SK-N-SH (cell line): ENCODE data around the gene ANAPC16. TPM values are rescaled to one million over a fixed set of nuclear protein-coding genes. Genes with fewer than 3 reads are reported as not detected.

ENCODE experiments used
- CTCF ChIA-PET: fragments of 300-600, 350-600 bp; formaldehyde crosslinking; extraction: SDS; loops from one replicate; lab custom pipeline; 2021; lab: Yijun Ruan, JAX
- POLR2A ChIA-PET: fragments of 350-600 bp; sonication (Branson Sonifier 250); formaldehyde crosslinking; extraction: SDS; loops from one replicate; lab custom pipeline; 2020; ENCODE audit warnings: antibody characterized with exemption, inconsistent platforms; lab: Yijun Ruan, JAX
- DNase-seq: peaks from one replicate; pipeline ENCODE4 v3.0.0; 2012
- H2AFZ ChIP-seq: fragments of 200-600 bp; sonication (generic); 2 replicates; pipeline ENCODE4 v1.8.1; 2016; ENCODE audit warnings: antibody characterized with exemption, mild to moderate bottlenecking, low read depth
- H3F3A ChIP-seq: fragments of 200-600 bp; sonication (generic); replicated peaks from 2 replicates; pipeline ENCODE3; 2016; ENCODE audit warnings: antibody characterized with exemption, mild to moderate bottlenecking; ENCODE audit not compliant: insufficient read depth
- H3K27ac ChIP-seq, 2 experiments: fragments of 200-500 bp in 1 of 2; fragments of 200-600 bp in 1 of 2; sonication (Bioruptor generic) in 1 of 2; sonication (generic), shearing (Covaris generic) in 1 of 2; 2 replicates each; pipeline versions ENCODE4 v1.5.1 to v1.6.1; 2014 to 2016; ENCODE audit warnings: low read depth in 2 of 2, inconsistent platforms in 1 of 2, low read length in 1 of 2, mild to moderate bottlenecking in 1 of 2, mixed read lengths in 1 of 2
- H3K27me3 ChIP-seq: fragments of 200-600 bp; sonication (generic), shearing (Covaris generic); 2 replicates; pipeline ENCODE4 v1.6.1; 2016; ENCODE audit warnings: mixed run types; ENCODE audit not compliant: insufficient read depth
- H3K36me3 ChIP-seq, 2 experiments: fragments of 200-500 bp in 1 of 2; fragments of 200-600 bp in 1 of 2; sonication (Bioruptor generic) in 1 of 2; sonication (generic) in 1 of 2; replicated peaks in 1 of 2; 2 replicates each; pipeline versions ENCODE3 to v1.5.1; 2014 to 2016; ENCODE audit warnings: low read length in 1 of 2, mild to moderate bottlenecking in 1 of 2; ENCODE audit not compliant: insufficient read depth in 2 of 2, control insufficient read depth in 1 of 2
- H3K4me1 ChIP-seq, 2 experiments: fragments of 200-500 bp in 1 of 2; fragments of 200-600 bp in 1 of 2; sonication (Bioruptor generic) in 1 of 2; sonication (generic), shearing (Covaris generic) in 1 of 2; 2 replicates each; pipeline versions ENCODE4 v1.5.1 to v1.6.1; 2014 to 2016; ENCODE audit warnings: low read depth in 1 of 2, low read length in 1 of 2, mixed run types in 1 of 2; ENCODE audit not compliant: insufficient read depth in 2 of 2, control insufficient read depth in 1 of 2
- H3K4me2 ChIP-seq: fragments of 200-600 bp; sonication (generic), shearing (Covaris generic); 2 replicates; pipeline ENCODE4 v1.6.1; 2017; ENCODE audit warnings: mixed run types
- H3K4me3 ChIP-seq, 2 experiments: fragments of 200-500 bp in 1 of 2; fragments of 200-600 bp in 1 of 2; sonication (Bioruptor generic) in 1 of 2; sonication (generic), shearing (Covaris generic) in 1 of 2; 2 replicates each; pipeline versions ENCODE4 v1.5.1 to v1.8.1; 2014 to 2016; ENCODE audit warnings: low read depth in 2 of 2, inconsistent platforms in 1 of 2, low read length in 1 of 2, mild to moderate bottlenecking in 1 of 2, mixed read lengths in 1 of 2, moderate library complexity in 1 of 2
- H3K79me2 ChIP-seq: fragments of 200-600 bp; sonication (generic); 2 replicates; pipeline ENCODE4 v1.8.1; 2017; ENCODE audit warnings: mild to moderate bottlenecking; ENCODE audit not compliant: insufficient read depth
- H3K9ac ChIP-seq: fragments of 200-600 bp; sonication (generic); 2 replicates; pipeline ENCODE4 v1.6.1; 2017; ENCODE audit warnings: mixed run types
- H3K9me2 ChIP-seq: fragments of 200-600 bp; sonication (generic); 2 replicates; pipeline ENCODE4 v1.6.1; 2017; ENCODE audit warnings: mixed run types
- H3K9me3 ChIP-seq: fragments of 200-600 bp; sonication (generic); 2 replicates; pipeline ENCODE4 v1.6.1; 2017; ENCODE audit warnings: mixed run types, mild to moderate bottlenecking, moderate library complexity
- H4K20me1 ChIP-seq: fragments of 200-600 bp; sonication (generic); 2 replicates; pipeline ENCODE4 v1.6.1; 2017; ENCODE audit warnings: mild to moderate bottlenecking, mixed run types; ENCODE audit not compliant: insufficient read depth
- CTCF ChIP-seq: fragments of 200-600 bp; sonication (generic); IDR thresholded peaks from 2 replicates; pipeline ENCODE4 v1.6.1; 2017; ENCODE audit warnings: antibody characterized with exemption, mild to moderate bottlenecking, moderate library complexity
- NFIC ChIP-seq: IDR thresholded peaks from 2 replicates; pipeline ENCODE4 v1.4.0; 2012; ENCODE audit warnings: borderline replicate concordance
- RAD21 ChIP-seq: IDR thresholded peaks from 2 replicates; pipeline ENCODE4 v1.6.1; 2012; ENCODE audit warnings: mild to moderate bottlenecking, low read length
- TAF1 ChIP-seq: IDR thresholded peaks from 2 replicates; pipeline ENCODE4 v1.6.1; 2012; ENCODE audit warnings: low read depth, mild to moderate bottlenecking, low read length, moderate library complexity, borderline replicate concordance
- WGBS: methylation state at CpG from one replicate; pipeline ENCODE4 v1.1.6; 2017; ENCODE audit warnings: low lambda C conversion rate; 5-methylcytosine and 5-hydroxymethylcytosine counted together
- polyA plus RNA-seq, 3 experiments: library from polyadenylated mRNA; depleted of rRNA; stranded (reverse); fragments of >200 nt; gene quantifications; 2 replicates each; pipeline ENCODE4 v1.2.3, GENCODE V29; 2012
- TF ChIP-seq, protein P1 (sequence below): IDR thresholded peaks from 2 replicates; pipeline ENCODE4 v1.4.0; 2012; ENCODE audit warnings: low read depth, borderline replicate concordance
- TF ChIP-seq, protein P2 (sequence below): fragments of 150-350 bp; IDR thresholded peaks from 2 replicates; pipeline ENCODE4 v1.6.1; 2017; ENCODE audit warnings: antibody characterized with exemption, low read length, low read depth, borderline replicate concordance

Gene ANAPC16
- polyA plus RNA-seq, 1 of the 3 experiments (the other 2 are of a cell fraction) = 45.2 TPM

GRCh38 chr10:72264536-72264935 is 48.7 kb downstream of the ANAPC16 start:
- Histone ChIP-seq H3F3A (no peaks in the 10 kb centered on the region), H2AFZ (no peak overlapping the region), H3K9ac (no peak overlapping the region), H3K4me3 (no peak overlapping the region), H3K27ac (no peak overlapping the region), H3K9me3 (no peaks in the 10 kb centered on the region), H3K36me3 (no peaks in the 10 kb centered on the region), H3K79me2 (no peaks in the 10 kb centered on the region), H3K4me2 (no peak overlapping the region), H3K4me1 (peaks cover 15 to 27% of the 10 kb centered on the region in 2 experiments), H3K9me2 (no peaks in the 10 kb centered on the region), H4K20me1 (no peaks in the 10 kb centered on the region)
- CTCF ChIA-PET = interaction anchor here (0.6 to 8.2 kb wide), 4 partner anchors 10 to 64 kb away, joined by 3 to 70 read pairs (median 4); partner anchors contain the start of gene DDIT4
- no peak for DNase-seq
- WGBS = 85% methylated on average over 1 of the region's 1 CpG
- TF ChIP-seq NFIC = no peak
- no peak for TF ChIP-seq RAD21
- TF ChIP-seq TAF1 = no peak
- TF ChIP-seq, protein P1, sequence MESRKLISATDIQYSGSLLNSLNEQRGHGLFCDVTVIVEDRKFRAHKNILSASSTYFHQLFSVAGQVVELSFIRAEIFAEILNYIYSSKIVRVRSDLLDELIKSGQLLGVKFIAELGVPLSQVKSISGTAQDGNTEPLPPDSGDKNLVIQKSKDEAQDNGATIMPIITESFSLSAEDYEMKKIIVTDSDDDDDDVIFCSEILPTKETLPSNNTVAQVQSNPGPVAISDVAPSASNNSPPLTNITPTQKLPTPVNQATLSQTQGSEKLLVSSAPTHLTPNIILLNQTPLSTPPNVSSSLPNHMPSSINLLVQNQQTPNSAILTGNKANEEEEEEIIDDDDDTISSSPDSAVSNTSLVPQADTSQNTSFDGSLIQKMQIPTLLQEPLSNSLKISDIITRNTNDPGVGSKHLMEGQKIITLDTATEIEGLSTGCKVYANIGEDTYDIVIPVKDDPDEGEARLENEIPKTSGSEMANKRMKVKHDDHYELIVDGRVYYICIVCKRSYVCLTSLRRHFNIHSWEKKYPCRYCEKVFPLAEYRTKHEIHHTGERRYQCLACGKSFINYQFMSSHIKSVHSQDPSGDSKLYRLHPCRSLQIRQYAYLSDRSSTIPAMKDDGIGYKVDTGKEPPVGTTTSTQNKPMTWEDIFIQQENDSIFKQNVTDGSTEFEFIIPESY = no peak
- TF ChIP-seq CTCF = no peak
- TF ChIP-seq, all 33 proteins: peak for 0
- POLR2A ChIA-PET = interaction anchor here (0.6 to 3.8 kb wide), 3 partner anchors 9 to 56 kb away, joined by 3 to 21 read pairs (median 5); partner anchors contain the start of gene DDIT4
- H3K27me3 ChIP-seq = no peaks in the 10 kb centered on the region

- 86% methylated on average over 6 of the region's 6 CpGs for WGBS
- POLR2A ChIA-PET = interaction anchor here (1.2 to 3.8 kb wide), 2 partner anchors 8 to 69 kb away, joined by 5 to 21 read pairs; partner anchors contain the start of gene DDIT4
Observed at GRCh38 chr10:72265508-72265907, 49.7 kb downstream of the ANAPC16 start.

More at GRCh38 chr10:72265508-72265907, 49.7 kb downstream of the ANAPC16 start:
- Histone ChIP-seq H3K4me1 (peaks cover 5 to 18% of the 10 kb centered on the region in 2 experiments; a peak in 2 of 4 replicates), H3K9me2 (no peaks in the 10 kb centered on the region), H3K27ac (no peak overlapping the region), H3F3A (no peaks in the 10 kb centered on the region), H3K79me2 (no peaks in the 10 kb centered on the region), H3K36me3 (no peaks in the 10 kb centered on the region), H3K9me3 (no peaks in the 10 kb centered on the region), H4K20me1 (no peaks in the 10 kb centered on the region), H3K27me3 (no peaks in the 10 kb centered on the region), H2AFZ (no peak overlapping the region), H3K4me2 (no peak overlapping the region), H3K9ac (no peak overlapping the region), H3K4me3 (no peak overlapping the region)
- TF ChIP-seq, protein P2, sequence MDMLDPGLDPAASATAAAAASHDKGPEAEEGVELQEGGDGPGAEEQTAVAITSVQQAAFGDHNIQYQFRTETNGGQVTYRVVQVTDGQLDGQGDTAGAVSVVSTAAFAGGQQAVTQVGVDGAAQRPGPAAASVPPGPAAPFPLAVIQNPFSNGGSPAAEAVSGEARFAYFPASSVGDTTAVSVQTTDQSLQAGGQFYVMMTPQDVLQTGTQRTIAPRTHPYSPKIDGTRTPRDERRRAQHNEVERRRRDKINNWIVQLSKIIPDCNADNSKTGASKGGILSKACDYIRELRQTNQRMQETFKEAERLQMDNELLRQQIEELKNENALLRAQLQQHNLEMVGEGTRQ = no peak
- CTCF ChIA-PET = interaction anchor here (0.6 to 8.2 kb wide), 3 partner anchors 9 to 387 kb away, joined by 3 to 70 read pairs (median 4); partner anchors contain the start of gene DDIT4
- DNase-seq = no peak
